HCT116 (cell line): ENCODE data around the gene MFRP. TPM values are rescaled to one million over a fixed set of nuclear protein-coding genes. Genes with fewer than 3 reads are reported as not detected.

ENCODE experiments used
- ATAC-seq: fragments of 200-7000 bp; cut with Tn5 transposase; 2 replicates; pipeline ENCODE4 v1.9.1; 2020; ENCODE audit warnings: mild to moderate bottlenecking, moderate library complexity
- BruUV-seq: library from RNA; stranded (reverse); fragments of 400-500 nt; replicated peaks from 2 replicates; lab custom pipeline; 2021; lab: Mats Ljungman, UMichigan
- CTCF ChIA-PET: fragments of 300-600 bp; sonication (Branson Sonifier 250); formaldehyde crosslinking; loops from one replicate; lab custom pipeline; 2021; ENCODE audit warnings: antibody characterized with exemption; lab: Charles Lee
- POLR2A ChIA-PET: fragments of 300-600, 350-600 bp; sonication (Branson Sonifier 250); formaldehyde crosslinking; loops from one replicate; lab custom pipeline; 2021; ENCODE audit warnings: antibody characterized with exemption; lab: Charles Lee
- RAD21 ChIA-PET, 2 experiments: fragments of 300-600 bp; sonication (Branson Sonifier 250); formaldehyde crosslinking; loops; one replicate each; lab custom pipeline; 2023; ENCODE audit warnings: low total read pairs in 2 of 2; ENCODE audit not compliant: uncharacterized antibody in 2 of 2, unreplicated experiment in 2 of 2, low non-redundant PET in 1 of 2; lab: Charles Lee
- DNase-seq: peaks from one replicate; pipeline ENCODE4 v3.0.0-alpha.2; 2010; ENCODE audit warnings: low read depth, low spot score
- H2AFZ ChIP-seq: fragments of 200-600 bp; shearing (Covaris generic), sonication (generic); 2 replicates; pipeline ENCODE4 v1.6.1; 2017; ENCODE audit warnings: low read depth, mixed run types, mixed read lengths, antibody characterized with exemption, low read length; ENCODE audit not compliant: poor library complexity, severe bottlenecking
- H3K27ac ChIP-seq: 2 replicates; pipeline ENCODE4 v1.5.1; 2012; ENCODE audit warnings: low read depth, low read length
- H3K27me3 ChIP-seq: fragments of 200-600 bp; sonication (generic); 2 replicates; pipeline ENCODE4 v1.6.1; 2016; ENCODE audit warnings: mixed run types, low read length, mixed read lengths; ENCODE audit not compliant: insufficient read depth
- H3K36me3 ChIP-seq, 2 experiments: fragments of 200-500 bp in 1 of 2; fragments of 200-600 bp in 1 of 2; sonication (Bioruptor generic) in 1 of 2; sonication (generic) in 1 of 2; 2 replicates each; pipeline versions ENCODE4 v1.5.1 to v1.6.1; 2014 to 2016; ENCODE audit warnings: low read length in 2 of 2, inconsistent platforms in 1 of 2, mixed read lengths in 1 of 2, mixed run types in 1 of 2; ENCODE audit not compliant: insufficient read depth in 2 of 2, control insufficient read depth in 1 of 2
- H3K4me1 ChIP-seq, 2 experiments: fragments of 200-600 bp in 1 of 2; sonication (generic) in 1 of 2; 2 replicates each; pipeline versions ENCODE4 v1.5.1 to v1.6.1; 2012 to 2017; ENCODE audit warnings: low read length in 2 of 2, inconsistent platforms in 1 of 2, mild to moderate bottlenecking in 1 of 2, mixed read lengths in 1 of 2, mixed run types in 1 of 2, moderate library complexity in 1 of 2; ENCODE audit not compliant: insufficient read depth in 2 of 2, control insufficient read depth in 1 of 2
- H3K4me2 ChIP-seq: fragments of 200-600 bp; sonication (generic); 2 replicates; pipeline ENCODE4 v1.6.1; 2017; ENCODE audit warnings: mixed run types, low read length, mixed read lengths
- H3K4me3 ChIP-seq, 2 experiments: fragments of 200-600 bp in 1 of 2; sonication (generic) in 1 of 2; replicated peaks in 1 of 2; 2 replicates each; pipeline ENCODE4 v1.5.1; 2011 to 2016; ENCODE audit warnings: low read length in 2 of 2, control low read depth in 1 of 2, low read depth in 1 of 2, mild to moderate bottlenecking in 1 of 2, mixed read lengths in 1 of 2, mixed run types in 1 of 2
- H3K79me2 ChIP-seq: fragments of 200-600 bp; sonication (generic); 2 replicates; pipeline ENCODE4 v1.6.1; 2017; ENCODE audit warnings: mild to moderate bottlenecking, mixed run types, low read length, moderate library complexity, mixed read lengths; ENCODE audit not compliant: insufficient read depth
- H3K9ac ChIP-seq: fragments of 200-600 bp; sonication (generic); 2 replicates; pipeline ENCODE4 v1.6.1; 2016; ENCODE audit warnings: low read length, mixed read lengths
- H3K9me2 ChIP-seq: fragments of 200-600 bp; sonication (generic), shearing (Covaris generic); 2 replicates; pipeline ENCODE4 v1.6.1; 2017; ENCODE audit warnings: mixed run types, mild to moderate bottlenecking, moderate library complexity; ENCODE audit not compliant: insufficient read depth
- H3K9me3 ChIP-seq, 2 experiments: fragments of 200-500 bp in 1 of 2; fragments of 200-600 bp in 1 of 2; sonication (Bioruptor generic) in 1 of 2; sonication (generic) in 1 of 2; 2 replicates each; pipeline ENCODE4 v1.6.1; 2014 to 2017; ENCODE audit warnings: low read length in 2 of 2, mixed read lengths in 2 of 2, inconsistent platforms in 1 of 2, low read depth in 1 of 2, mild to moderate bottlenecking in 1 of 2, mixed run types in 1 of 2, moderate library complexity in 1 of 2; ENCODE audit not compliant: control insufficient read depth in 1 of 2, insufficient read depth in 1 of 2
- H4K20me1 ChIP-seq: fragments of 200-600 bp; sonication (generic), shearing (Covaris generic); 2 replicates; pipeline ENCODE4 v1.6.1; 2017; ENCODE audit warnings: mixed run types, mild to moderate bottlenecking, moderate library complexity; ENCODE audit not compliant: insufficient read depth
- CBX3 ChIP-seq: IDR thresholded peaks from 2 replicates; pipeline ENCODE4 v1.6.1; 2012; ENCODE audit warnings: low read depth
- CTCF ChIP-seq, 3 experiments: fragments of 200-600 bp in 1 of 3; sonication (generic) in 1 of 3; IDR thresholded peaks in 2 of 3; conservative IDR thresholded peaks in 1 of 3; 2 replicates each; pipeline ENCODE4 v1.5.1; 2012 to 2017; ENCODE audit warnings: low read depth in 2 of 3, low read length in 2 of 3, antibody characterized with exemption in 1 of 3, borderline replicate concordance in 1 of 3, control low read depth in 1 of 3, mild to moderate bottlenecking in 1 of 3, mixed read lengths in 1 of 3, mixed run types in 1 of 3, moderate library complexity in 1 of 3; ENCODE audit not compliant: insufficient read depth in 1 of 3
- ELF1 ChIP-seq: IDR thresholded peaks from 2 replicates; pipeline ENCODE4 v1.6.1; 2012; ENCODE audit warnings: low read depth, borderline replicate concordance
- EZH2 ChIP-seq: fragments of 200-600 bp; sonication (generic); IDR thresholded peaks from 2 replicates; pipeline ENCODE4 v1.6.1; 2017; ENCODE audit warnings: antibody characterized with exemption, mixed run types
- FOSL1 ChIP-seq: IDR thresholded peaks from 2 replicates; pipeline ENCODE4 v1.6.1; 2012; ENCODE audit warnings: low read depth
- MAX ChIP-seq: IDR thresholded peaks from 2 replicates; pipeline ENCODE4 v1.6.1; 2012
- POLR2A ChIP-seq: IDR thresholded peaks from 2 replicates; pipeline ENCODE4 v1.7.0; 2011; ENCODE audit warnings: borderline replicate concordance; ENCODE audit not compliant: insufficient read depth, insufficient read length; ENCODE audit errors: extremely low read depth
- POLR2AphosphoS5 ChIP-seq: IDR thresholded peaks from 2 replicates; pipeline ENCODE4 v1.6.1; 2011; ENCODE audit warnings: mild to moderate bottlenecking, low read depth, low read length, moderate library complexity
- RAD21 ChIP-seq: IDR thresholded peaks from 2 replicates; pipeline ENCODE4 v1.6.1; 2012; ENCODE audit warnings: low read depth, mild to moderate bottlenecking
- REST ChIP-seq: IDR thresholded peaks from 2 replicates; pipeline ENCODE4 v1.6.1; 2012; ENCODE audit warnings: low read depth
- SIN3A ChIP-seq: IDR thresholded peaks from 2 replicates; pipeline ENCODE4 v1.6.1; 2012; ENCODE audit warnings: low read depth
- SP1 ChIP-seq: IDR thresholded peaks from 2 replicates; pipeline ENCODE4 v1.6.1; 2012; ENCODE audit warnings: low read depth
- SRF ChIP-seq: IDR thresholded peaks from 2 replicates; pipeline ENCODE4 v1.6.1; 2012; ENCODE audit warnings: low read depth
- TCF7L2 ChIP-seq: IDR thresholded peaks from 2 replicates; pipeline ENCODE4 v1.7.0; 2011; ENCODE audit warnings: borderline replicate concordance, inconsistent platforms; ENCODE audit not compliant: insufficient read depth, insufficient read length; ENCODE audit errors: extremely low read depth
- ZNF274 ChIP-seq: fragments of 200-500 bp; sonication (Bioruptor generic); IDR thresholded peaks from 2 replicates; pipeline ENCODE4 v1.6.1; 2014; ENCODE audit warnings: mild to moderate bottlenecking, low read depth, low read length, inconsistent platforms
- intact Hi-C: fragments of 100-400 bp; cut with micrococcal nuclease; formaldehyde crosslinking; loops from 2 replicates; pipeline ENCODE4 v1.10.0; 2022
- total RNA-seq: library from RNA; stranded (reverse); gene quantifications from one replicate; pipeline ENCODE4 v1.2.1, GENCODE V29; 2021; ENCODE audit not compliant: unreplicated experiment

The MFRP gene
- total RNA-seq, 1 experiment from 2014 or later = not detected

- no peak for DNase-seq
- H2AFZ ChIP-seq = no peak overlapping the region
- H3K27me3 ChIP-seq = peaks cover 6% of the 10 kb centered on the region; the same call in 1 of the 2 replicates
- H3K79me2 ChIP-seq = no peaks in the 10 kb centered on the region
- H3K36me3 ChIP-seq = no peaks in the 10 kb centered on the region
- ATAC-seq = no peak
- no peak overlapping the region for H3K4me2 ChIP-seq
- TF ChIP-seq REST = no peak
- TF ChIP-seq ELF1 = no peak
- TF ChIP-seq POLR2AphosphoS5 = no peak
- no peak for TF ChIP-seq FOSL1
- no peak for TF ChIP-seq EZH2
- TF ChIP-seq RAD21 = no peak
- no peak for TF ChIP-seq TCF7L2
- no peak for TF ChIP-seq CTCF (IDR thresholded peaks at IDR 0.05 in 2 of 3, conservative IDR thresholded peaks at IDR 0.05 in 1 of 3; ENCODE audit: borderline replicate concordance in 1 of 3, insufficient read depth in 1 of 3, low read depth in 2 of 3, low read length in 2 of 3)
- no peak for TF ChIP-seq ZNF274
- no peak for TF ChIP-seq MAX
- no peak for TF ChIP-seq SP1
- TF ChIP-seq SRF = no peak
- no peak for TF ChIP-seq CBX3
- no peak for TF ChIP-seq POLR2A
- TF ChIP-seq SIN3A = no peak
- ChIA-PET CTCF (interaction anchor here (1.1 to 1.6 kb wide), 4 partner anchors 9 to 27 kb away, joined by 3 to 9 read pairs (median 4); no protein-coding TSS in a partner anchor), RAD21 (interaction anchor here in 1 of 2 experiments (1.4 kb wide), 1 partner anchor 10 kb away, joined by 3 read pairs; no protein-coding TSS in a partner anchor), POLR2A (interaction anchor here (0.6 kb wide), 1 partner anchor 299 kb away, joined by 4 read pairs; no protein-coding TSS in a partner anchor)
- H3K4me3 ChIP-seq = no peak overlapping the region
- H4K20me1 ChIP-seq = no peaks in the 10 kb centered on the region
- no peak overlapping the region for H3K27ac ChIP-seq
- intact Hi-C loops = no loop called here
- no peak overlapping the region for H3K9ac ChIP-seq
- H3K9me2 ChIP-seq = no peaks in the 10 kb centered on the region
- no peaks in the 10 kb centered on the region for H3K9me3 ChIP-seq
- BruUV-seq = no TSS peak
- H3K4me1 ChIP-seq = peaks cover 49 to 65% of the 10 kb centered on the region in 2 experiments
Measured at GRCh38 chr11:119365071-119365591, 18.6 kb upstream of the MFRP start.
